BJ (cell line): ENCODE data around the gene GTPBP4. TPM values are rescaled to one million over a fixed set of nuclear protein-coding genes. Genes with fewer than 3 reads are reported as not detected.
A peak's percentile ranks its signal among the peaks of the same experiment; 100 is the strongest.

Experiments
- CTCF ChIA-PET: fragments of 350-600 bp; formaldehyde crosslinking; extraction: SDS; loops from one replicate; lab custom pipeline; 2021; ENCODE audit warnings: antibody characterized with exemption, inconsistent platforms; lab: Yijun Ruan, JAX
- POLR2A ChIA-PET: fragments of 300-600 bp; sonication (Branson Sonifier 250); formaldehyde crosslinking; extraction: SDS; loops from one replicate; lab custom pipeline; 2021; ENCODE audit warnings: antibody characterized with exemption; lab: Charles Lee
- DNase-seq: peaks from one replicate; pipeline ENCODE4 v3.0.0-alpha.2; 2011; ENCODE audit warnings: low read depth
- H3K27me3 ChIP-seq: 2 replicates; pipeline ENCODE4 v1.6.0; 2011; ENCODE audit warnings: low read length; ENCODE audit not compliant: control insufficient read depth, insufficient read depth
- H3K36me3 ChIP-seq: 2 replicates; pipeline ENCODE4 v1.5.1; 2011; ENCODE audit warnings: low read length; ENCODE audit not compliant: control insufficient read depth, insufficient read depth
- H3K4me3 ChIP-seq: 2 replicates; pipeline ENCODE4 v1.5.1; 2011; ENCODE audit warnings: low read depth, mild to moderate bottlenecking, control low read depth, low read length
- CTCF ChIP-seq: IDR thresholded peaks from 2 replicates; pipeline ENCODE4 v1.5.1; 2011; ENCODE audit warnings: low read depth, mild to moderate bottlenecking, control low read depth, inconsistent platforms, low read length, moderate library complexity; ENCODE audit not compliant: insufficient read depth
- polyA plus RNA-seq: library from polyadenylated mRNA; depleted of rRNA; stranded (reverse); fragments of >200 nt; gene quantifications from 2 replicates; pipeline ENCODE4 v1.2.3, GENCODE V29; 2011

GTPBP4 gene
- polyA plus RNA-seq, 1 experiment = 17.3 TPM

GRCh38 chr10:987620-987869, 689 bp upstream of the GTPBP4 start:
- no peak for TF ChIP-seq CTCF
- POLR2A ChIA-PET = interaction anchor here (1.1 kb wide), 1 partner anchor 56 kb away, joined by 3 read pairs; the partner anchor contains the start of gene LARP4B
- H3K27me3 ChIP-seq = no peaks in the 10 kb centered on the region
- peaks cover 3% of the 10 kb centered on the region; the same call in 1 of the 2 replicates for H3K36me3 ChIP-seq
- CTCF ChIA-PET = interaction anchor here (1.3 kb wide), 1 partner anchor 60 kb away, joined by 3 read pairs; no protein-coding TSS in a partner anchor
- peak overlapping the region; percentile 90 for H3K4me3 ChIP-seq
- DNase-seq = no peak

- H3K4me3 ChIP-seq = peak overlapping the region; percentile 90
- CTCF ChIA-PET = interaction anchor here (1.3 kb wide), 1 partner anchor 61 kb away, joined by 3 read pairs; no protein-coding TSS in a partner anchor
- no peak for TF ChIP-seq CTCF
- POLR2A ChIA-PET = interaction anchor here (1.1 kb wide), 1 partner anchor 57 kb away, joined by 3 read pairs; the partner anchor contains the start of gene LARP4B
- no peak for DNase-seq
- peaks cover 6% of the 10 kb centered on the region for H3K36me3 ChIP-seq
- no peaks in the 10 kb centered on the region for H3K27me3 ChIP-seq
Observed at GRCh38 chr10:988667-989545, 672 bp downstream of the GTPBP4 start.

- no peak overlapping the region for H3K4me3 ChIP-seq
- H3K27me3 ChIP-seq = no peaks in the 10 kb centered on the region
- DNase-seq = no peak
- TF ChIP-seq CTCF = no peak
- H3K36me3 ChIP-seq = peaks cover 12% of the 10 kb centered on the region
- ChIA-PET POLR2A (no interaction called here), CTCF (no interaction called here)
Observed at GRCh38 chr10:990808-991207, 2.6 kb downstream of the GTPBP4 start.

GRCh38 chr10:992467-992866, 4.2 kb downstream of the GTPBP4 start:
- H3K4me3 ChIP-seq = no peak overlapping the region
- no peak for TF ChIP-seq CTCF
- CTCF ChIA-PET = no interaction called here
- POLR2A ChIA-PET = no interaction called here
- DNase-seq = no peak
- peaks cover 18% of the 10 kb centered on the region for H3K36me3 ChIP-seq
- no peaks in the 10 kb centered on the region for H3K27me3 ChIP-seq

- no peak for DNase-seq
- Histone ChIP-seq H3K4me3 (no peak overlapping the region), H3K27me3 (no peaks in the 10 kb centered on the region), H3K36me3 (peaks cover 20% of the 10 kb centered on the region)
- CTCF ChIA-PET = no interaction called here
- TF ChIP-seq CTCF = no peak
- POLR2A ChIA-PET = no interaction called here
Observed at GRCh38 chr10:992871-993270, 4.6 kb downstream of the GTPBP4 start.
